ENCODE results near the gene SPATC1L. TPM values are rescaled to one million over a fixed set of nuclear protein-coding genes. Genes with fewer than 3 reads are reported as not detected.

SPATC1L gene
- total and polyA plus RNA-seq, 2 donors (not counting 3 experiments of a cell fraction or from before 2014, with no cell fraction given), result 11.5 to 15.3 TPM

DNA sequence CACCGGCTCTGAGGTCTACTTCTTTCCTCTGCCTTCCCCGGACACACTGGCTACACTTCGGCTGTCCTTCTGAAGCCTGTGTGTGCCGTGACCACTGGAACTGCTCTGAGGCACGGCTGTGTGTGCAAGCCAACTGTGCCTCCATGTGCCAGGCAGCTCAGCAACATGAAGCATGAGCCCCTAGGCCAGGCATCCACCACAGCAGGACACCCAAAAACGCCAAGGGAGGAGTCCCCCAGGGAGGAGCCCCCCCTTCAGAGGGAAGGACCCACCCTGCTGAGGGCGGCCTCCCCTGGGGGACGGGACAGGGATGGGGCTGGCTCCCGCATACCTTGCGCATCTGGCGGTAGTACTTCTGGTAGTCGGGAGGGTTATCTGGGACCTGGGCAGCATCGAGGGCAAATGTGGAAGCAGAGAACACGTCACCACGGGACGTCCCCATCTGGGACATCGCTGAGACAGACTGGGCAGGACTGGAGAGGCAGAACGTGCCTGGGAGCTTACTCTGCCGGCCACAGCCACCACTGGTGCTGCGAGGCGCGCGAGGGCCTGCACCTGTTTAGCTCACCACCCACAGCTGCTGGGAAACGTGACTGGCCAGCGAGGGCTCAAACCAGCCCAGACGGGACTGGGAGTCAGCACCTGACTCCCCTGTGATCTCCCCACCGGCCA, 23.8 kb upstream of the SPATC1L start:
- Histone ChIP-seq H3K4me1 (ENCODE audit: control insufficient read depth, extremely low read depth, insufficient read depth, low read length) (peaks cover 2% of the 10 kb centered on the region), H4K20me1 (replicated peaks; ENCODE audit: control insufficient read depth, extremely low read depth, insufficient read depth, low read length) (no peaks in the 10 kb centered on the region), H3K4me2 (ENCODE audit: insufficient read depth, low read length) (no peak overlapping the region), H3K9me3 (replicated peaks; ENCODE audit: control insufficient read depth, insufficient read depth, low read length) (no peaks in the 10 kb centered on the region), H3K4me3 (replicated peaks in 1 of 3; ENCODE audit: insufficient read depth in 1 of 3, low read depth in 1 of 3, low read length in 3 of 3) (no peak overlapping the region), H3K9me1 (replicated peaks; ENCODE audit: control insufficient read depth, extremely low read depth, insufficient read depth, low read length) (no peaks in the 10 kb centered on the region), H3K9ac (replicated peaks; ENCODE audit: extremely low read depth, insufficient read depth, low read length) (no peak overlapping the region), H2AFZ (ENCODE audit: low read depth, low read length) (no peak overlapping the region), H3K79me2 (ENCODE audit: control insufficient read depth, insufficient read depth, low read length) (no peaks in the 10 kb centered on the region), H3K36me3 (ENCODE audit: control insufficient read depth in 2 of 2, extremely low read depth in 1 of 2, insufficient read depth in 2 of 2, low read length in 2 of 2) (peaks cover 14 to 51% of the 10 kb centered on the region in 2 experiments), H3K27ac (ENCODE audit: insufficient read depth, low read depth, low read length) (no peak overlapping the region), H3K27me3 (ENCODE audit: control insufficient read depth in 2 of 2, insufficient read depth in 2 of 2, low read length in 2 of 2) (no peaks in the 10 kb centered on the region)
- ChIA-PET CTCF (no interaction called here), POLR2A (no interaction called here)
- no peak for FAIRE-seq
- BruUV-seq (replicated peaks), result no TSS peak
- TF ChIP-seq JUN (IDR thresholded peaks at IDR 0.05; ENCODE audit: borderline replicate concordance, insufficient read depth, insufficient read length, low read depth) (no peak), FOS (IDR thresholded peaks at IDR 0.05; ENCODE audit: borderline replicate concordance, insufficient read depth, low read length) (no peak), POLR2A (IDR thresholded peaks at IDR 0.05; ENCODE audit: low read depth, low read length) (no peak), EZH2 (IDR thresholded peaks at IDR 0.05; ENCODE audit: borderline replicate concordance, low read depth, low read length, severe bottlenecking) (no peak), MYC (IDR thresholded peaks at IDR 0.05; ENCODE audit: low read depth, low read length) (no peak), POLR2AphosphoS5 (IDR thresholded peaks at IDR 0.05; ENCODE audit: insufficient read depth, low read depth, low read length) (no peak), MAX (IDR thresholded peaks at IDR 0.05; ENCODE audit: insufficient read depth, insufficient read length) (no peak)
- dilution Hi-C loops (cut with MboI; ENCODE audit: extremely low pct_ligation_motif_present, low sequenced_read_pairs) (no loop called here), intact Hi-C loops (cut with micrococcal nuclease) (no loop called here)
- no peak for DNase-seq (ENCODE audit: low read depth, low spot score)
